ENCODE data around the gene LZTS2. TPM values are rescaled to one million over a fixed set of nuclear protein-coding genes. Genes with fewer than 3 reads are reported as not detected.

The LZTS2 gene
- total and polyA plus RNA-seq, 2 of the 8 experiments (the other 6 are each of a cell fraction or from before 2014, with no cell fraction given) = 75.7 to 99.5 TPM

- no peak for TF ChIP-seq KDM5A (IDR thresholded peaks at IDR 0.05; ENCODE audit: low read length)
- TF ChIP-seq EP300 (IDR thresholded peaks at IDR 0.05; ENCODE audit: borderline replicate concordance in 1 of 2, low read depth in 2 of 2, low read length in 2 of 2) = no peak
- no peak for TF ChIP-seq CTBP2 (IDR thresholded peaks at IDR 0.05; ENCODE audit: borderline replicate concordance, insufficient read depth, insufficient read length, low read length)
These were observed 8.6 kb downstream of the LZTS2 start (continued) for GRCh38 chr10:101007915-101008822.
